Muscle of leg (tissue), 11 donors: Measurements from ENCODE around the gene PLPPR1. TPM values are rescaled to one million over a fixed set of nuclear protein-coding genes. Genes with fewer than 3 reads are reported as not detected.
A peak's percentile ranks its signal among the peaks of the same experiment; 100 is the strongest.

Experiments
- DNase-seq: peaks from one replicate; pipeline ENCODE4 v3.0.0; 2013
- H3K27ac ChIP-seq: one replicate; pipeline ENCODE4 v1.5.1; 2013; ENCODE audit warnings: mild to moderate bottlenecking, low read length, control low read depth
- H3K27me3 ChIP-seq: one replicate; pipeline ENCODE4 v1.6.1; 2013; ENCODE audit warnings: low read length; ENCODE audit not compliant: control insufficient read depth, insufficient read depth
- H3K36me3 ChIP-seq: one replicate; pipeline ENCODE4 v1.6.1; 2013; ENCODE audit warnings: low read length; ENCODE audit not compliant: control insufficient read depth, insufficient read depth
- H3K4me1 ChIP-seq: one replicate; pipeline ENCODE4 v1.6.1; 2013; ENCODE audit warnings: low read length; ENCODE audit not compliant: control insufficient read depth, insufficient read depth
- H3K4me3 ChIP-seq: one replicate; pipeline ENCODE4 v1.5.1; 2013; ENCODE audit warnings: low read length, control low read depth
- H3K9me3 ChIP-seq: replicated peaks from 2 replicates; pipeline ENCODE4 v1.6.1; 2013; ENCODE audit warnings: low read depth, low read length; ENCODE audit not compliant: control insufficient read depth
- WGBS: methylation state at CpG from one replicate; pipeline ENCODE4 v1.1.5; 2013; ENCODE audit warnings: missing lambda C conversion rate; ENCODE audit not compliant: insufficient coverage; 5-methylcytosine and 5-hydroxymethylcytosine counted together
- polyA plus RNA-seq, 8 donors: library from polyadenylated mRNA; unstranded; fragments of 120-200 nt; gene quantifications; one replicate each; pipeline versions ENCODE4 v1.2.1 to v1.2.3, GENCODE V29; 2013; ENCODE audit warnings: inconsistent platforms in 1 of 8, low replicate concordance in 1 of 8; ENCODE audit not compliant: insufficient read length in 8 of 8, insufficient read depth in 1 of 8
- total RNA-seq: library from RNA; stranded (reverse); fragments of 120-200 nt; gene quantifications from one replicate; pipeline ENCODE4 v1.2.4, GENCODE V29; 2013

The PLPPR1 gene
- total and polyA plus RNA-seq, 9 donors, result 1.8 to 4.3 (median 2.9) TPM

- DNase-seq, result no peak
- H3K4me3 ChIP-seq, result no peak overlapping the region
- peaks cover 2% of the 10 kb centered on the region for H3K4me1 ChIP-seq
- no peaks in the 10 kb centered on the region for H3K36me3 ChIP-seq
- H3K27ac ChIP-seq, result no peak overlapping the region
- no peaks in the 10 kb centered on the region for H3K27me3 ChIP-seq
- no peaks in the 10 kb centered on the region for H3K9me3 ChIP-seq
- no CpG with 5 or more reads among the region's 2 CpGs for WGBS
Observed at GRCh38 chr9:101369286-101369685, 340.8 kb downstream of the PLPPR1 start.

GRCh38 chr9:101369884-101370531, 341.5 kb downstream of the PLPPR1 start:
- Histone ChIP-seq H3K36me3 (no peaks in the 10 kb centered on the region), H3K4me3 (no peak overlapping the region), H3K9me3 (no peaks in the 10 kb centered on the region), H3K27ac (no peak overlapping the region), H3K4me1 (peaks cover 2% of the 10 kb centered on the region), H3K27me3 (no peaks in the 10 kb centered on the region)
- DNase-seq, result no peak
- WGBS, result no CpG with 5 or more reads among the region's 2 CpGs

- H3K36me3 ChIP-seq, result no peaks in the 10 kb centered on the region
- no peak for DNase-seq
- no peaks in the 10 kb centered on the region for H3K9me3 ChIP-seq
- H3K27ac ChIP-seq, result no peak overlapping the region
- H3K27me3 ChIP-seq, result no peaks in the 10 kb centered on the region
- no CpG with 5 or more reads among the region's 3 CpGs for WGBS
- H3K4me1 ChIP-seq, result peaks cover 2% of the 10 kb centered on the region
- H3K4me3 ChIP-seq, result no peak overlapping the region
Observed at GRCh38 chr9:101371813-101372212, 343.3 kb downstream of the PLPPR1 start.

GRCh38 chr9:101372327-101373118, 344.0 kb downstream of the PLPPR1 start:
- peak; percentile 8 for DNase-seq

More at GRCh38 chr9:101372327-101373118, 344.0 kb downstream of the PLPPR1 start:
- WGBS, result no CpG with 5 or more reads among the region's 2 CpGs
- Histone ChIP-seq H3K9me3 (no peaks in the 10 kb centered on the region), H3K4me3 (no peak overlapping the region), H3K27ac (no peak overlapping the region), H3K4me1 (peaks cover 2% of the 10 kb centered on the region), H3K36me3 (no peaks in the 10 kb centered on the region), H3K27me3 (no peaks in the 10 kb centered on the region)
